GM19240 (cell line): ENCODE measurements around the gene NUDT8.
"Not testable (repeated sequence)": the region's sequence is repeated elsewhere in the genome, so short reads cannot be mapped to it uniquely, and the experiment has no call there.

Source experiments
- DNase-seq: peaks from one replicate; pipeline ENCODE4 v3.0.0; 2011; ENCODE audit warnings: low spot score; ENCODE audit not compliant: insufficient read length

The NUDT8 gene

DNA sequence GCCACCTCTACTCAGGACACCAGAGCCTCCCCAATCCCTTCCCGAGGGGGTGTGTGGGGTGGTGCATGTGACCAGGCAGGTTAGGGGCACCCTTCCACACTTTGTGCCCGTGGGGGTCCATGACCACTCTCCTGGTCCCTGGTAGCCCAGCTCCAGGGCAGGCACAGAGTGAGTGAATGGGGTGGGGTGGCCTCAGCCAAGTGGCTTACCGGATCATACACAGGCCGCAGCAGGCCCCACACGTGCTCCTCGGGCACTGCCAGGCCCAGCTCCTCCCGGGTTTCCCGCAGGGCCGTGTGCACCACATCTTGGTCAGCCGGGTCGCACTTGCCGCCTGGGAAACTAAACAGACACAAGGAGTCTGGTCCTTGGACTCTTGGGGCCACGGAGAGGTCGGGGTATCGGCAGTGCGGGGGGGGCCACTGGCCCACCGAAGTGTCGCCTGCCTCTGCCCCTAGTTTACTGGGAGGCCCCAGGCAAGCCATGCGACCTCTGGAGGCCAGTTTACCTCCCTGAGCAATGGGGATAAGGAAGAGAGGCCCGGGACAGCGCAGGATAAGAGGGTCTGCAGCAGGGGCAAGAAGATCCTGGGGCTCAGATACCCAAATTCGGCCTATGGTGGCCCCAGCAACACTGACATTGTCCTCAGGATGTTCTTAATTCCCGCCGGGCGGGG, 889 bp downstream of the NUDT8 start:
- no peak for DNase-seq

DNA sequence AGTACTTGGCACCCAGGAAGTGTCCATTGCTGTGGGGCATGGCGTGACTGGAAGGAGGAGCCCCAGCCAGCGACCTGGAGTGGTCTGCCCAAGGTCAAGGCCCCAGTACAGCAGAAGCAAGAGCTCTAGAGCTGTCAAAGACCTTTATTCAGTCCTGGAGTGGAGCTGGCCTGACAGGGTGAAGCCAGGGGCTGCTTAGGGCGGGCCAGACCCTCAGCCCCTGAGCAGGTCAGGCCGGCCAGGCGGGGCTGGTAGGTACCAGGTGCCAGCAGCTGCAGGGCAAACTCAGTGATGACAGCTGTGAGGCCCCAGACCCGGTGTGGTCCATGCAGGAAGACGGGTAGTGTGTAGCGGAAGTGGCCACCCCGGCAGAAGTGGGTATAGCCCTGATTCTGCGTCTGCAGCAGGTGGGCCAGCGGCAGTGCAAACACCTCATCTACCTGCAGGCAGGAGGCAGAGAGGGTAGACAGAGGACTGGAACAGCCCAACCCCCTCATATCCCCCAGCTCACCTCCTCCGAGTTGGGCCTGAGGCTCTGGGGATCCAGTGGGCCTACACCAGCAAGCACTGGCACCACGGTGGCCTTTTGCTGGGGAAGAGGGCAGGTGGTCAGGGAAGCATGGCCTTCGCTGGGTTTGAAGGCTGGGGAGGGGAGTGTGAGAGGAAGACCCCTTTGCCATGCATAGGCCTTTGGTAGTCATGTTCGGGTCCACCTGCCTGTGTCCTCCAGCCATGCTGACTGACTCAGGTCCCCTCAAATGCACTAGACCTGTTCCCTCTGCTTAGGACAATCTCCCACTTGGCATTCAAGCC, 1.7 kb downstream of the NUDT8 start:
- DNase-seq = no peak

- no peak for DNase-seq
Observed at GRCh38 chr11:67627441-67627811, 2.3 kb downstream of the NUDT8 start.

DNA sequence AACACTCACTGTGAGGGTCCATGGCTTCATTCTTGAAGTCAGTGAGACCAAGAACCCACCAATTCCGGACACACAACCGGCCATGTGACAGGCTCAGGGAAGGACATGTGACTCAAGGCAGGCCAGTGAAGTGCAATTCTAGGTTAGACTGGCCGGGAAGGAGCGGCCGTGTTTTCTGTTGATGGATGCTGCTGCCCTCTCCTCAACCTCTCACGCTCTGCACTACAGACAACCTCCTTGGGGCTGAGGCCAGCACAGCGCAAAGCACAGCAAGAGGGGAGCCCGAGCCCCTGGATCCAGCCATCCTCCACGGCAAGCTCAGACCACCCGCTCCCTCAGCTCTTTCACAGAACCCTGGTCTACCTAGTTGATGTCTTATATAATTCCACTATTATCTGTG, 2.8 kb downstream of the NUDT8 start:
- DNase-seq = no peak

- not testable (repeated sequence) for DNase-seq
Observed at GRCh38 chr11:67626131-67626833, 3.5 kb downstream of the NUDT8 start.

- DNase-seq = not testable (repeated sequence)
Observed at GRCh38 chr11:67623795-67624194, 5.9 kb downstream of the NUDT8 start.

- DNase-seq = not testable (repeated sequence)
Observed at GRCh38 chr11:67622905-67623304, 6.8 kb downstream of the NUDT8 start.

DNA sequence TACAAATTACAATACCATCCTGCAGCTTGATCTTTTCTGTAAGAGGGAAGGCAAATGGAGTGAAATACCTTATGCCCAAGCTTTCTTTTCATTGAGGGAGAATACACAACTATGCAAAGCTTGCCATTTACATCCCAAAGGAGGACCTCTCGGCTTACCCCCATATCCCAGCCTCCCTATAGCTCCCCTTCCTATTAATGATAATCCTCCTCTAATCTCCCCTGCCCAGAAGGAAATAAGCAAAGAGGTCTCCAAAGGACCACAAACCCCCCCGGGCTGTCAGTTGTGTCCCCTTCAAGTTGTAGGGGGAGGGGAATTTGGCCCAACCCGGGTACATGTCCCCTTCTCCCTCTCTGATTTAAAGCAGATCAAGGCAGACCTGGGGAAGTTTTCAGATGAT, 7.8 kb downstream of the NUDT8 start:
- not testable (repeated sequence) for DNase-seq

DNA sequence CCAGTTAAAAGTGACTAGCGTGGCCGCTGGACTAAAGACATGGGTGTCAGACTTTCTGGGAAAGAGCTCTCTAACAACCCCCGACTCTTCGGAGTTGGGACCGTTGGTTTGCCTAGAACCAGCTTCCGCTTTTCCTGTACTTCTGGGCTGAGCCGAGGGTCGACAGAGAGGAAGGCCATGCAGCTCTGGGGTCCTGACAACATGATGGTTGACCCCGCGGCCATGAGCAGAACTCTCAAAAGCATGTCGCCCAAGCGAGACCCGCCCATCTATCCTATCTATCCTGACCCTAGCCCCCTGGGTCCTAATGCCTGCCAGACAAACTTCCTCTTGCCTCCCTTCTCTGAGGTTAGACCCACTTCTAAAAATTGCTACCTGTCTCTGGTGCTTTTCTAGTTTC, 9.1 kb downstream of the NUDT8 start:
- DNase-seq = not testable (repeated sequence)

DNA sequence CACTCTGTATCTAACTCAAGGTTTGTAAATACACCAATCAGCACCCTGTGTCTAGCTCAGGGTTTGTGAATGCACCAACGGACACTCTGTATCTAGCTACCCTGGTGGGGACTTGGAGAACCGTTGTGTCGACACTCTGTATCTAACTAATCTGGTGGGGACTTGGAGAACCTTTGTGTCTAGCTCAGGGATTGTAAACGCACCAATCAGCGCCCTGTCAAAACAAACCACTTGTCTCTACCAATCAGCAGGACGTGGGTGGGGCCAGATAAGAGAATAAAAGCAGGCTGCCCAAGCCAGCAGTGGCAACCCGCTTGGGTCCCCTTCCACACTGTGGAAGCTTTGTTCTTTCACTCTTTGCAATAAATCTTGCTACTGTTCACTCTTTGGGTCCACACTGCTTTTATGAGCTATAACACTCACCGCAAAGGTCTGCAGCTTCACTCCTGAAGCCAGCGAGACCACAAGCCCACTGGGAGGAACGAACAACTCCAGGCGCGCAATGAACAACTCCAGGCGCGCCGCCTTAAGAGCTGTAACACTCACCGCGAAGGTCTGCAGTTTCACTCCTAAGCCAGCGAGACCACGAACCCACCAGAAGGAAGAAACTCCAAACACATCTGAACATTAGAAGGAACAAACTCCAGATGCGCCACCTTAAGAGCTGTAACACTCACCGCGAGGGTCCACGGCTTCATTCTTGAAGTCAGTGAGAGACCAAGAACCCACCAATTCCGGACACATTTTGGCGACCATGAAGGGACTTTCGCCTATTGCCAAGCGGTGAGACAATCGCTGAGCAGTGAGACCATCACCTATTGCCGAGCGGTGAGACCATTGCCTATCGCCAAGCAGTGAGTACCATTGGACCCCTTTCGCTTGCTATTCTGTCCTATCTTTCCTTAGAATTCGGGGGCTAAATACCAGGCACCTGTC, 9.8 kb downstream of the NUDT8 start:
- DNase-seq = not testable (repeated sequence)

DNA sequence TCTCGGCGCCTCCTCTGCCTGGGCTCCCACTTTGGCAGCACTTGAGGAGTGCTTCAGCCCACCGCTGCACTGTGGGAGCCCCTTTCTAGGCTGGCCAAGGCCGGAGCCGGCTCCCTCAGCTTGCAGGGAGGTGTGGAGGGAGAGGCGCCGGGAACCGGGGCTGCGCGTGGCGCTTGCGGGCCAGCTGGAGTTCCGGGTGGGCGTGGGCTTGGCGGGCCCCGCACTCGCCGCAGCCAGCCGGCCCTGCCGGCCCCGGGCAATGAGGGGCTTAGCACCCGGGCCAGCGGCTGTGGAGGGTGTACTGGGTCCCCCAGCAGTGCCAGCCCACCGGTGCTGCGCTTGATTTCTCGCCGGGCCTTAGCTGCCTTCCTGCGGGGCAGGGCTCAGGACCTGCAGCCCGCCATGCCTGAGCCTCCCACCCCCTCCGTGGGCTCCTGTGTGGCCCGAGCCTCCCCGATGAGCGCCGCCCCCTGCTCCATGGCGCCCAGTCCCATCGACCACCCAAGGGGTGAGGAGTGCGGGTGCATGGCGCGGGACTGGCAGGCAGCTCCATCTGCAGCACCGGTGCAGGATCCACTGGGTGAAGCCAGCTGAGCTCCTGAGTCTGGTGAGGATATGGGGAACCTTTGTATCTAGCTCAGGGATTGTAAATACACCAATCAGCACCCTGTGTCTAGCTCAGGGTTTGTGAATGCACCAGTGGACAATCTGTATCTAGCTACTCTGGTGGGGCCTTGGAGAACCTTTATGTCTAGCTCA, 10.7 kb downstream of the NUDT8 start:
- not testable (repeated sequence) for DNase-seq

DNA sequence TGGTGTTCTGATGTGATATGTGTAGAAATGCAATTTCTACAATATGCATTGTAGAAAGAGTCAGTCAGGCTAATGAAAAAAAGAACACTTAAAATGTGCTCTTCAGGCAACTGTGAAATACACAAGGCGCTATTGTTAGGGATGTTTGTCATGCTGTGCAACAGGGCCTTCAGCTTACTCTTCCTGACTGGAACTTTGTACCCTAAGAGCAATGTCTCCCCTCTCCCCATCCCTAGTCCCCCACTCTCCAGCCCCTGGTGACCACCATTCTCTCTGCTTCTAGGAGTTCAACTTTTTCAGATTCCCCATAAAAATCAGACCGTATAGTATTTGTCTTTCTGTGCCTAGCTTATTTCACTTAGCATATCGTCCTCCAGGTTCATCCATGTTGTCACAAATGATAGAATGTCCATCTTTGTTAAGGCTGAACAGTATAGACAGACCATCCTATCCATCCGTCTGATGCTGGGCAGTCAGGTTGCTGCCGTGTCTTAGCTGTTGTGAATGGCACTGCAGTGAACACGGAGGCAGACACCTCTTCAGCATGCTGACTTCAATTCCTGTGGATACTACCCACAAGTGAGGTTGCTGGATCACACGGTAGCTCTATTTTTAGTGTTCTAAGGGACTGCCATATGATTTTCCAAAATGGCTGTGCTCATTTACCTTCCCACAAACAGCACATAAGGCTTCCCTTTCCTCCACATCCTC, 12.3 kb downstream of the NUDT8 start:
- DNase-seq = no peak

DNA sequence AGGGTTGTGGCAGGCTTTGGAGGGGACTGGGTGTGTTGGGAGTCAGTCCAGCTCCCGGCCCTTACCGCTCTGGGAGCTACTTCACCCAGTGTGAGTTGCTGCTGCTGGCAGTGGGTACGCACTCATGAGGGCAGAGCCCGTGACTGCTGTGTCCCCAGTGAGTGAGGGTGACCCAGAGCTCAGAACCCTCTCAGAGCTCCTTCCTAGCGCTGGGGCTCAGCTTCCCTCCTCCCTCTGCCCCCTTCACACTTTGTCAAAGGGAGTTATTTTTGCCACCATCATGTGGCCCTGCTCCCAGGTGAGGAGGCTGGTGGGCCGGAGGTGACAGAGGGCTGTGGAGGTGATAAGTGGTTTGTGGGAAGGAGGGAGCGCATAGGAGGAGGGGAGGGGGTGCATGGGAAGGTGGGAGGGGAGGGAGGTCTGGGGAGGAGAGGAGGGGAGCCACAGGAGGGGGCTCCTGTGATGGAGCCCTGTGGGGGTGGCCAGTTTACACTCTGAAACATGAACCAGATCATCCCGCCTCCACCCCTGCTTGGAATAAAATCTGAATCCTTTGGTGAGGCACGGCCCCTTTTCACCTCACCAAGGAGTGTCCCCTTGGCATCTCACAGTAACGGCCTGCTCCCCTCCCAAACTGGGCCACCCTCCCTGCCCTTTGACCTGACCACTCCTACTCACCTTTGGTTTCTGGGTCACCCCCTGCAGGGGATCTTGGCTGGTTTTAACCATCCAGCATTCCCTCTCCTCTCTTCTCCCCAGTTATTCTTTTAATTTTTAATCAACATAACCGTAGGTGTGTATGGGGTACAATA, 13.1 kb downstream of the NUDT8 start:
- no peak for DNase-seq

GRCh38 chr11:67615728-67616430, 13.9 kb downstream of the NUDT8 start:
- no peak for DNase-seq

DNA sequence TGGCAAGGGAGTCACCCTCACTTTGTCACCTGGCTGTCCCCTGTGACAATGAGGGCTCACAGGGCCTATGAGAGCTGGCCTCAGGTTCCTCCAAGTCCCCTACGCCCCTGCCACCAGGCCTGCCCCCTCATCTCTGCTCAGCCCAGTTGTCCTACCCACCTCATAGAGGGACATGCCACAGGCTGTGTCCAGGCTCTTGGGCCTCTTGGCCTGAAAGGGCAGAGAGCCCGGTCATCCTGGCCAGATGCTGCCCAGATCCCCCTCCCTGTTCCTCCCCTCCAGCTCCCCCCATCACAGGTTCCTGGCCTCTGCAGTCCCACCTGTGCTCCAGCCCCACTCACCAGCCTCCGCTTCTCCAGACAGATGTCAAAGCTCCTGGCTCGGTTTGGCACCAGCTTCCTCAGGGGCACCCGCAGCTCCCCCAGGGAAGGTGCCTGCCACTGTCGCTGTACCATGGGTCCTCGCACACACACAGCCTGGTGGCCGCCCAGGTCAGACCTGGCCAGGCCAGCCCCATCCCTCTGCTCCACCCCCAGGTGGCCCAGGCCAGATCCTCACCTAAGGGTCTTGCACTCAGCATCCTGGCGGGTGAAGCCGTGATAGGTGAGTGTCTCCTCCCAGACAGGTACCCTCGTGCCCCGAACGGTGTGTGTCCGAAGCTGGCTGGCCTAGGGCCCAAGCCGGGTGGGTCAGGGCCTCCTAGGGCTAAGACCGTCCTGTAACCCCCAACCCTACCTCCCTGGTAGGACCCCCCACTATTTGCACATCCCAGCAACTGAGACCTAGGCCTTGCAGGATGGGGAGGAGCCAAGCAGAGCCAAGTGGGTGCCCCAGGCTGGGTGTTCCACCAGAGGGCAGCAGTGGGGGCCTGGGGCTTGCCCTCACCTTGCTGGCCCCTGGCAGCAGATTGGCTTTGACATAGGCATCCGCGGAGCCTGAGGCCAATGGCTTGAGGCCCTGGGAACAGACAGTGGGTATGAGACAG, 14.7 kb downstream of the NUDT8 start:
- no peak for DNase-seq

DNA sequence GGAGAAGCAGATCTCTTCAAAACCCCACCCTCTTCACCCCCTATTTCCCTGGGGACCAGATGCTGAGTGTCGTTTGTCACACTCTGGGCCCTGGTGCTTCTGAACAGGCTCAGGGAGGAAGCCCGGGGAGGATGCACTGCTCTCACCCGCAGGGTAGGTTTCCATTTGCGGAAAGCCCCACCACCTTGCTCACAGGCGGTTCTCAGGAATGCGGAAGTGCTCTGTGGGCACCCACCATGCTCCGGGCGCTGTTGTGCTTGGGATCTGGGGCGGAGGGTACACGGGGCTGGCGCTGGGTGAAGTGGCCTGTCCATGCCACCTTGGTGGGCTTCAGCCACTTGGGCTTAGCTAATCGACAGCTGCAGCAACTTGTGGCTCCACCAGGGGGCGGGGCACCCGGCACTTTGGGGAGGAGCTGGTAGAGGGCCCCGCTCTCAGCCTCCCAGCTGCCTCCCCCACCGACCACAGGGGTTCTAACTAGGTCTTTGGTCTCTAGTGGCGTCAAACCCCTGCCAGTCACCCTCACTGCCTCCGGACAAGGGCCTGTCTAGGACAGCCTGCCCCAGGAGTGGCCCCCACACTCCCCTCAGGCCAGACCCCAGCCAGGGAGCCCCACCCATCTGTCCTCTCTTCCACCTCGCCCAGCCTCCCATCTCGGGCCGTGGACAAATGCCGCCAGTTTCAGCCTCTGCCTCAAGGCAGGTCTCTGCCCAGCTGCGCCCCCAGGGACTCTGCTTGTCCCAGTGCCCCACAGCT, 15.6 kb downstream of the NUDT8 start:
- DNase-seq = peak; percentile 81
